Adrenal gland (tissue), 5 donors: Measurements from ENCODE around the gene KCNA2.

ENCODE experiments used
- POLR2A ChIP-seq, 2 donors: fragments of 450-650 bp; IDR thresholded peaks; one replicate each; pipeline ENCODE4 v1.6.1; 2017; ENCODE audit warnings: antibody characterized with exemption in 2 of 2, mild to moderate bottlenecking in 2 of 2, moderate library complexity in 1 of 2
- TF ChIP-seq, protein P1 (sequence below), 6 experiments: fragments of 450-650 bp in 4 of 6; fragments of 200-600 bp in 2 of 6; sonication (generic) in 1 of 6; IDR thresholded peaks; 1 replicate in 5 of 6; 2 replicates in 1 of 6; pipeline versions ENCODE4 v1.5.1 to v1.8.0; 2016 to 2021; ENCODE audit warnings: antibody characterized with exemption in 6 of 6, mild to moderate bottlenecking in 2 of 6, moderate library complexity in 1 of 6
- donor health status: DM: no; HTN: no; CAD: no.

DNA sequence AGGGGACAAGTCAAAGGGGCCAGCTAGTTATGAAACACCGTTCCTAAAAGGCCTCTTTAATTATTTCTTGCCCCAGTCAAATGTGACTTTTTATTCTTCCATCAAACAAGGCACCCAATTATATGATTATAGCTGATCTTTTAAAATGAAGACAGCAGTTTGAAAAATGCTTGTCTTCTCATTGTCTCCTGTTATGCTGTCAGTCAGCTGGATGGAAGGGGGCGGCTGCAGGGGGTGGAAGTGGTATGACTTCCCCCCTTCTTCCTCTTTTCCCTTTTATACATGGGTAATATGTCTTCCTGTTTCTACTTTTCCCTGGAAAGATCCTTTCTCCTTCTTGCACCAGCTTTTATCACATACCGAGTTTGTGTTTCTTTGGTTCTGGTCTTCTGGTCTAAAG lies 61.4 kb downstream of the KCNA2 start:
- TF ChIP-seq, protein P1, sequence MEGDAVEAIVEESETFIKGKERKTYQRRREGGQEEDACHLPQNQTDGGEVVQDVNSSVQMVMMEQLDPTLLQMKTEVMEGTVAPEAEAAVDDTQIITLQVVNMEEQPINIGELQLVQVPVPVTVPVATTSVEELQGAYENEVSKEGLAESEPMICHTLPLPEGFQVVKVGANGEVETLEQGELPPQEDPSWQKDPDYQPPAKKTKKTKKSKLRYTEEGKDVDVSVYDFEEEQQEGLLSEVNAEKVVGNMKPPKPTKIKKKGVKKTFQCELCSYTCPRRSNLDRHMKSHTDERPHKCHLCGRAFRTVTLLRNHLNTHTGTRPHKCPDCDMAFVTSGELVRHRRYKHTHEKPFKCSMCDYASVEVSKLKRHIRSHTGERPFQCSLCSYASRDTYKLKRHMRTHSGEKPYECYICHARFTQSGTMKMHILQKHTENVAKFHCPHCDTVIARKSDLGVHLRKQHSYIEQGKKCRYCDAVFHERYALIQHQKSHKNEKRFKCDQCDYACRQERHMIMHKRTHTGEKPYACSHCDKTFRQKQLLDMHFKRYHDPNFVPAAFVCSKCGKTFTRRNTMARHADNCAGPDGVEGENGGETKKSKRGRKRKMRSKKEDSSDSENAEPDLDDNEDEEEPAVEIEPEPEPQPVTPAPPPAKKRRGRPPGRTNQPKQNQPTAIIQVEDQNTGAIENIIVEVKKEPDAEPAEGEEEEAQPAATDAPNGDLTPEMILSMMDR (IDR thresholded peaks at IDR 0.05) = no peak
- TF ChIP-seq POLR2A (IDR thresholded peaks at IDR 0.05) = no peak
